IMR-90 (cell line): Measurements from ENCODE around the gene RNF14. TPM values are rescaled to one million over a fixed set of nuclear protein-coding genes. Genes with fewer than 3 reads are reported as not detected.

Experiments used
- ATAC-seq: fragments of 200-7000 bp; cut with Tn5 transposase; 2 replicates; pipeline ENCODE4 v1.9.1; 2020; ENCODE audit warnings: low read depth, mild to moderate bottlenecking, moderate library complexity
- BruUV-seq: library from RNA; stranded (reverse); fragments of 400-500 nt; replicated peaks from 2 replicates; lab custom pipeline; 2021; lab: Mats Ljungman, UMichigan
- CTCF ChIA-PET: fragments of 300-600 bp; formaldehyde crosslinking; extraction: SDS; loops from one replicate; lab custom pipeline; 2021; ENCODE audit warnings: antibody characterized with exemption; lab: Yijun Ruan, JAX
- POLR2A ChIA-PET: fragments of 300-600 bp; sonication (Branson Sonifier 250); formaldehyde crosslinking; loops from one replicate; lab custom pipeline; 2022; ENCODE audit warnings: antibody characterized with exemption; ENCODE audit not compliant: unreplicated experiment; lab: Charles Lee
- DNase-seq: peaks from one replicate; pipeline ENCODE4 v3.0.0; 2013
- H2AFZ ChIP-seq: replicated peaks from 2 replicates; pipeline ENCODE3; 2013; ENCODE audit warnings: low read length, mild to moderate bottlenecking; ENCODE audit not compliant: poor library complexity
- H2AK5ac ChIP-seq: 2 replicates; pipeline ENCODE4 v1.6.1; 2013; ENCODE audit warnings: low read depth, low read length, inconsistent platforms
- H2AK9ac ChIP-seq: replicated peaks from 2 replicates; pipeline ENCODE3; 2013; ENCODE audit warnings: mild to moderate bottlenecking, low read depth, low read length, moderate library complexity; ENCODE audit not compliant: poor library complexity
- H2BK120ac ChIP-seq: 2 replicates; pipeline ENCODE4 v1.6.1; 2013; ENCODE audit warnings: low read depth, low read length, inconsistent platforms
- H2BK15ac ChIP-seq: 3 replicates; pipeline ENCODE4 v1.6.1; 2013; ENCODE audit warnings: low read depth, low read length, inconsistent platforms
- H2BK20ac ChIP-seq: 2 replicates; pipeline ENCODE4 v1.6.1; 2013; ENCODE audit warnings: low read depth, mild to moderate bottlenecking, inconsistent platforms, low read length, moderate library complexity
- H2BK5ac ChIP-seq: 2 replicates; pipeline ENCODE4 v1.6.1; 2013; ENCODE audit warnings: mild to moderate bottlenecking, low read depth, low read length, inconsistent platforms; ENCODE audit not compliant: poor library complexity, severe bottlenecking
- H3K14ac ChIP-seq: replicated peaks from 2 replicates; pipeline ENCODE4 v1.6.1; 2013; ENCODE audit warnings: low read depth, low read length, inconsistent platforms
- H3K18ac ChIP-seq: 2 replicates; pipeline ENCODE4 v1.6.1; 2013; ENCODE audit warnings: low read depth, low read length, control low read depth
- H3K23ac ChIP-seq: 2 replicates; pipeline ENCODE4 v1.6.1; 2013; ENCODE audit warnings: low read depth, low read length, inconsistent platforms
- H3K27ac ChIP-seq: 2 replicates; pipeline ENCODE4 v1.5.1; 2013; ENCODE audit warnings: mild to moderate bottlenecking, control low read depth, low read length; ENCODE audit not compliant: insufficient read depth
- H3K27me3 ChIP-seq: 2 replicates; pipeline ENCODE4 v1.6.1; 2013; ENCODE audit warnings: low read length; ENCODE audit not compliant: control insufficient read depth, insufficient read depth
- H3K36me3 ChIP-seq: 2 replicates; pipeline ENCODE4 v1.6.1; 2013; ENCODE audit warnings: low read length, mixed read lengths; ENCODE audit not compliant: control insufficient read depth, insufficient read depth
- H3K4ac ChIP-seq: 2 replicates; pipeline ENCODE4 v1.6.1; 2013; ENCODE audit warnings: low read depth, low read length, inconsistent platforms
- H3K4me1 ChIP-seq: 2 replicates; pipeline ENCODE4 v1.6.1; 2013; ENCODE audit warnings: low read length, mixed read lengths; ENCODE audit not compliant: control insufficient read depth, insufficient read depth
- H3K4me2 ChIP-seq: 2 replicates; pipeline ENCODE4 v1.6.1; 2013; ENCODE audit warnings: low read depth, mild to moderate bottlenecking, control low read depth, low read length, moderate library complexity
- H3K4me3 ChIP-seq: 2 replicates; pipeline ENCODE4 v1.5.1; 2013; ENCODE audit warnings: low read depth, mild to moderate bottlenecking, control low read depth, low read length, moderate library complexity; ENCODE audit not compliant: insufficient read depth
- H3K56ac ChIP-seq: 2 replicates; pipeline ENCODE4 v1.6.1; 2013; ENCODE audit warnings: low read length, inconsistent platforms; ENCODE audit not compliant: insufficient read depth; ENCODE audit errors: extremely low read depth
- H3K79me1 ChIP-seq, 2 experiments: 2 replicates each; pipeline ENCODE4 v1.6.1; 2013; ENCODE audit warnings: low read length in 2 of 2, inconsistent platforms in 1 of 2, low read depth in 1 of 2
- H3K9ac ChIP-seq: 2 replicates; pipeline ENCODE4 v1.6.1; 2013; ENCODE audit warnings: low read depth, low read length, control low read depth
- H3K9me1 ChIP-seq: 2 replicates; pipeline ENCODE4 v1.6.1; 2013; ENCODE audit warnings: low read length, inconsistent platforms; ENCODE audit not compliant: insufficient read depth
- H3K9me3 ChIP-seq: 2 replicates; pipeline ENCODE4 v1.6.1; 2013; ENCODE audit warnings: low read length; ENCODE audit not compliant: control insufficient read depth, insufficient read depth
- H4K20me1 ChIP-seq: 2 replicates; pipeline ENCODE4 v1.6.1; 2013; ENCODE audit warnings: low read length, inconsistent platforms; ENCODE audit not compliant: insufficient read depth
- H4K5ac ChIP-seq: 2 replicates; pipeline ENCODE4 v1.6.1; 2013; ENCODE audit warnings: mild to moderate bottlenecking, low read depth, low read length, control low read depth
- H4K8ac ChIP-seq, 2 experiments: 2 replicates each; pipeline ENCODE4 v1.6.1; 2013; ENCODE audit warnings: low read depth in 2 of 2, low read length in 2 of 2, control low read depth in 1 of 2, inconsistent platforms in 1 of 2
- H4K91ac ChIP-seq: 2 replicates; pipeline ENCODE4 v1.6.1; 2013; ENCODE audit warnings: low read depth, low read length, inconsistent platforms; ENCODE audit not compliant: insufficient read depth
- BHLHE40 ChIP-seq: fragments of 150-350 bp; IDR thresholded peaks from 2 replicates; pipeline ENCODE4 v1.6.1; 2016; ENCODE audit warnings: mild to moderate bottlenecking, low read depth, low read length
- CEBPB ChIP-seq: IDR thresholded peaks from 2 replicates; pipeline ENCODE4 v1.6.1; 2012; ENCODE audit warnings: low read depth, low read length, improper control_type of control experiment
- CHD1 ChIP-seq: IDR thresholded peaks from 2 replicates; pipeline ENCODE4 v1.6.1; 2012; ENCODE audit warnings: low read depth, low read length, improper control_type of control experiment
- FOS ChIP-seq: fragments of 150-350 bp; IDR thresholded peaks from 2 replicates; pipeline ENCODE4 v1.6.1; 2016; ENCODE audit warnings: low read depth, low read length
- MAZ ChIP-seq: IDR thresholded peaks from 2 replicates; pipeline ENCODE4 v1.6.1; 2012; ENCODE audit warnings: low read depth, mild to moderate bottlenecking, low read length, improper control_type of control experiment, moderate library complexity, borderline replicate concordance
- MXI1 ChIP-seq: IDR thresholded peaks from 2 replicates; pipeline ENCODE4 v1.6.1; 2012; ENCODE audit warnings: low read depth, mild to moderate bottlenecking, low read length, moderate library complexity, borderline replicate concordance
- NFE2L2 ChIP-seq: fragments of 150-350 bp; IDR thresholded peaks from 2 replicates; pipeline ENCODE4 v1.6.1; 2016; ENCODE audit warnings: low read depth, mild to moderate bottlenecking, low read length
- POLR2A ChIP-seq: IDR thresholded peaks from 2 replicates; pipeline ENCODE4 v1.6.1; 2012; ENCODE audit warnings: mild to moderate bottlenecking, low read depth, low read length
- RCOR1 ChIP-seq: IDR thresholded peaks from 2 replicates; pipeline ENCODE4 v1.6.1; 2012; ENCODE audit warnings: mild to moderate bottlenecking, low read length, improper control_type of control experiment; ENCODE audit not compliant: insufficient replicate concordance
- RFX5 ChIP-seq: IDR thresholded peaks from 2 replicates; pipeline ENCODE4 v1.8.0; 2012; ENCODE audit warnings: low read depth, mild to moderate bottlenecking, low read length, moderate library complexity
- SMC3 ChIP-seq: fragments of 150-350 bp; IDR thresholded peaks from 2 replicates; pipeline ENCODE4 v1.6.1; 2016; ENCODE audit warnings: low read depth, mild to moderate bottlenecking, antibody characterized with exemption, low read length, moderate library complexity
- WGBS, 2 experiments: methylation state at CpG; one replicate each; pipeline versions ENCODE4 v1.1.5 to v1.1.7; 2013; ENCODE audit warnings: missing lambda C conversion rate in 2 of 2; ENCODE audit not compliant: insufficient read length in 1 of 2; ENCODE audit errors: extremely low coverage in 2 of 2; 5-methylcytosine and 5-hydroxymethylcytosine counted together
- dilution Hi-C: fragments of 300-500 bp; cut with HindIII; formaldehyde crosslinking; loops from one replicate; pipeline ENCODE4 v1.14.3; 2018; ENCODE audit warnings: low sequenced_read_pairs; ENCODE audit not compliant: unreplicated experiment
- in situ Hi-C: fragments of 300-500 bp; cut with MboI; formaldehyde crosslinking; loops from 3 replicates; pipeline ENCODE4 v1.14.3; 2019; ENCODE audit warnings: low sequenced_read_pairs, inconsistent platforms, mixed read lengths
- intact Hi-C: fragments of 100-400 bp; cut with micrococcal nuclease; formaldehyde crosslinking; loops from 2 replicates; pipeline ENCODE4 v1.10.0; 2022
- polyA plus RNA-seq, 3 experiments: library from polyadenylated mRNA; depleted of rRNA; stranded (reverse); fragments of >200 nt; gene quantifications; 2 replicates each; pipeline ENCODE4 v1.2.3, GENCODE V29; 2012; ENCODE audit warnings: low replicate concordance in 1 of 3
- total RNA-seq: library from RNA; depleted of rRNA; stranded (reverse); fragments of >200 nt; gene quantifications from 2 replicates; pipeline ENCODE4 v1.2.3, GENCODE V29; 2012
- TF ChIP-seq, protein P1 (sequence below): fragments of 150-350 bp; IDR thresholded peaks from 2 replicates; pipeline ENCODE4 v1.6.1; 2016; ENCODE audit warnings: low read depth, mild to moderate bottlenecking, low read length, moderate library complexity, borderline replicate concordance
- TF ChIP-seq, protein P2 (sequence below): conservative IDR thresholded peaks from 2 replicates; pipeline ENCODE4 v1.5.1; 2012; ENCODE audit warnings: mild to moderate bottlenecking, low read depth, low read length, improper control_type of control experiment
- TF ChIP-seq, protein P3 (sequence below): fragments of 150-350 bp; IDR thresholded peaks from 2 replicates; pipeline ENCODE4 v1.6.1; 2017; ENCODE audit warnings: mild to moderate bottlenecking, antibody characterized with exemption, low read length, low read depth

The RNF14 gene
- total and polyA plus RNA-seq, 2 of the 4 experiments (the other 2 are of a cell fraction): 36.1 to 106 TPM

DNA sequence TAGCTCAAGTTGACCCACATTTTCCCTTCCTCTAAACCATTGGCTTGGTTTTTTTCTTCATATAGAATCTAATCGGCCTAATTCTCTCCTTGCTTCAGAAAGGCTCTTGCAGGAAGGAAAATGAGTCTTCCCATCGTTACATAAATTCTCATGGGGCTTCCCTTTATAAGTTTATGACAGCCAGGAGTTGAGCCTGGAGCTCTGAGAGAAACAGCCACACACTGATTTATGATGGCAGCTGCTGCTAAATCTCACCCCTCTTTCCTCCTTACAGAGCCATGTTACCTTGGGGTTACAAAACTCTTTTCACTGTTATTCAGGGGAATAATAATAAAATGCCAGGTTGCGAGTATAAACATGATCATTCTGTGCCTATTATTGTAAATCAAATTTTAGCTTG lies 5.2 kb upstream of the RNF14 start:
- no peak overlapping the region for H4K91ac ChIP-seq
- WGBS, 2 experiments: no CpG with 5 or more reads among the region's 3 CpGs
- H3K4me1 ChIP-seq: 0 out of 2 replicates have a peak, but pooled peaks cover 3% of the 10 kb centered on the region
- ATAC-seq (no peak), DNase-seq (no peak)
- POLR2A ChIA-PET: no interaction called here
- no peak overlapping the region for H3K9ac ChIP-seq
- no peak overlapping the region for H3K56ac ChIP-seq
- H2AFZ ChIP-seq: no peak overlapping the region
- H2BK120ac ChIP-seq: no peak overlapping the region
- H3K27ac ChIP-seq: no peak overlapping the region
- no peak overlapping the region for H2AK5ac ChIP-seq
- intact Hi-C loops (no loop called here), dilution Hi-C loops (no loop called here), in situ Hi-C loops (no loop called here)
- no peaks in the 10 kb centered on the region; the same call in 1 of the 2 replicates for H4K20me1 ChIP-seq
- H2BK20ac ChIP-seq: no peak overlapping the region
- no peak overlapping the region for H4K8ac ChIP-seq
- no peak overlapping the region for H3K4me2 ChIP-seq
- no peaks in the 10 kb centered on the region for H3K36me3 ChIP-seq
- H3K27me3 ChIP-seq: no peaks in the 10 kb centered on the region
- CTCF ChIA-PET: no interaction called here
- no peak overlapping the region for H3K18ac ChIP-seq
- H2BK15ac ChIP-seq: no peak overlapping the region
- no peak overlapping the region for H3K4ac ChIP-seq
- H3K9me3 ChIP-seq: no peaks in the 10 kb centered on the region
- H2AK9ac ChIP-seq: no peak overlapping the region
- H3K9me1 ChIP-seq: 0 out of 2 replicates have a peak, but pooled peaks cover 2% of the 10 kb centered on the region
- H4K5ac ChIP-seq: no peak overlapping the region
- no peak overlapping the region for H2BK5ac ChIP-seq
- no peak overlapping the region for H3K14ac ChIP-seq
- no peak for TF ChIP-seq CEBPB
- TF ChIP-seq FOS: no peak
- TF ChIP-seq MXI1: no peak
- TF ChIP-seq, protein P1, sequence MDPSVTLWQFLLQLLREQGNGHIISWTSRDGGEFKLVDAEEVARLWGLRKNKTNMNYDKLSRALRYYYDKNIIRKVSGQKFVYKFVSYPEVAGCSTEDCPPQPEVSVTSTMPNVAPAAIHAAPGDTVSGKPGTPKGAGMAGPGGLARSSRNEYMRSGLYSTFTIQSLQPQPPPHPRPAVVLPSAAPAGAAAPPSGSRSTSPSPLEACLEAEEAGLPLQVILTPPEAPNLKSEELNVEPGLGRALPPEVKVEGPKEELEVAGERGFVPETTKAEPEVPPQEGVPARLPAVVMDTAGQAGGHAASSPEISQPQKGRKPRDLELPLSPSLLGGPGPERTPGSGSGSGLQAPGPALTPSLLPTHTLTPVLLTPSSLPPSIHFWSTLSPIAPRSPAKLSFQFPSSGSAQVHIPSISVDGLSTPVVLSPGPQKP: no peak
- no peak for TF ChIP-seq POLR2A
- TF ChIP-seq RFX5: no peak
- TF ChIP-seq RCOR1: no peak
- TF ChIP-seq, protein P2, sequence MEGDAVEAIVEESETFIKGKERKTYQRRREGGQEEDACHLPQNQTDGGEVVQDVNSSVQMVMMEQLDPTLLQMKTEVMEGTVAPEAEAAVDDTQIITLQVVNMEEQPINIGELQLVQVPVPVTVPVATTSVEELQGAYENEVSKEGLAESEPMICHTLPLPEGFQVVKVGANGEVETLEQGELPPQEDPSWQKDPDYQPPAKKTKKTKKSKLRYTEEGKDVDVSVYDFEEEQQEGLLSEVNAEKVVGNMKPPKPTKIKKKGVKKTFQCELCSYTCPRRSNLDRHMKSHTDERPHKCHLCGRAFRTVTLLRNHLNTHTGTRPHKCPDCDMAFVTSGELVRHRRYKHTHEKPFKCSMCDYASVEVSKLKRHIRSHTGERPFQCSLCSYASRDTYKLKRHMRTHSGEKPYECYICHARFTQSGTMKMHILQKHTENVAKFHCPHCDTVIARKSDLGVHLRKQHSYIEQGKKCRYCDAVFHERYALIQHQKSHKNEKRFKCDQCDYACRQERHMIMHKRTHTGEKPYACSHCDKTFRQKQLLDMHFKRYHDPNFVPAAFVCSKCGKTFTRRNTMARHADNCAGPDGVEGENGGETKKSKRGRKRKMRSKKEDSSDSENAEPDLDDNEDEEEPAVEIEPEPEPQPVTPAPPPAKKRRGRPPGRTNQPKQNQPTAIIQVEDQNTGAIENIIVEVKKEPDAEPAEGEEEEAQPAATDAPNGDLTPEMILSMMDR: no peak
- TF ChIP-seq NFE2L2: no peak
- TF ChIP-seq SMC3: no peak
- TF ChIP-seq MAZ: no peak
- no peak for TF ChIP-seq CHD1
- no peak for TF ChIP-seq BHLHE40
- TF ChIP-seq, protein P3, sequence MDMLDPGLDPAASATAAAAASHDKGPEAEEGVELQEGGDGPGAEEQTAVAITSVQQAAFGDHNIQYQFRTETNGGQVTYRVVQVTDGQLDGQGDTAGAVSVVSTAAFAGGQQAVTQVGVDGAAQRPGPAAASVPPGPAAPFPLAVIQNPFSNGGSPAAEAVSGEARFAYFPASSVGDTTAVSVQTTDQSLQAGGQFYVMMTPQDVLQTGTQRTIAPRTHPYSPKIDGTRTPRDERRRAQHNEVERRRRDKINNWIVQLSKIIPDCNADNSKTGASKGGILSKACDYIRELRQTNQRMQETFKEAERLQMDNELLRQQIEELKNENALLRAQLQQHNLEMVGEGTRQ: no peak
- no peaks in the 10 kb centered on the region; a peak in 1 of 4 replicates for H3K79me1 ChIP-seq
- no peak overlapping the region for H3K23ac ChIP-seq
- no TSS peak for BruUV-seq
- no peak overlapping the region for H3K4me3 ChIP-seq
